H9 (cell line): ENCODE data around the gene CD58. TPM values are rescaled to one million over a fixed set of nuclear protein-coding genes. Genes with fewer than 3 reads are reported as not detected.

Experiments used
- DNase-seq: peaks from one replicate; pipeline ENCODE4 v3.0.0-alpha.2; 2017
- H2AFZ ChIP-seq: one replicate; pipeline ENCODE4 v1.6.1; 2013; ENCODE audit warnings: mild to moderate bottlenecking, low read length, control low read depth, moderate library complexity
- H2AK5ac ChIP-seq: 2 replicates; pipeline ENCODE4 v1.6.1; 2013; ENCODE audit warnings: low read length, control low read depth, mixed read lengths; ENCODE audit not compliant: insufficient read length
- H2BK120ac ChIP-seq: one replicate; pipeline ENCODE4 v1.6.1; 2013; ENCODE audit warnings: low read depth, mild to moderate bottlenecking, low read length, control low read depth, inconsistent platforms; ENCODE audit not compliant: poor library complexity, severe bottlenecking
- H2BK12ac ChIP-seq: 2 replicates; pipeline ENCODE4 v1.6.1; 2013; ENCODE audit warnings: low read length, control low read depth, mixed read lengths, low read depth; ENCODE audit not compliant: insufficient read length
- H2BK15ac ChIP-seq: 2 replicates; pipeline ENCODE4 v1.6.1; 2013; ENCODE audit warnings: low read depth, low read length, control low read depth
- H2BK20ac ChIP-seq: one replicate; pipeline ENCODE4 v1.6.1; 2013; ENCODE audit warnings: low read depth, mild to moderate bottlenecking, low read length, control low read depth, inconsistent platforms; ENCODE audit not compliant: poor library complexity, severe bottlenecking
- H2BK5ac ChIP-seq: 2 replicates; pipeline ENCODE4 v1.6.1; 2013; ENCODE audit warnings: low read length, control low read depth, mixed read lengths; ENCODE audit not compliant: insufficient read length
- H3K14ac ChIP-seq: 2 replicates; pipeline ENCODE4 v1.6.1; 2013; ENCODE audit warnings: low read length, control low read depth; ENCODE audit not compliant: insufficient read depth
- H3K18ac ChIP-seq: 2 replicates; pipeline ENCODE4 v1.6.1; 2013; ENCODE audit warnings: low read depth, mild to moderate bottlenecking, mixed read lengths, low read length, control low read depth; ENCODE audit not compliant: insufficient read length
- H3K23ac ChIP-seq: 2 replicates; pipeline ENCODE4 v1.6.1; 2013; ENCODE audit warnings: low read length, control low read depth, mixed read lengths, low read depth; ENCODE audit not compliant: insufficient read length
- H3K23me2 ChIP-seq: 2 replicates; pipeline ENCODE4 v1.6.1; 2013; ENCODE audit warnings: low read depth, mild to moderate bottlenecking, mixed read lengths, low read length, control low read depth; ENCODE audit not compliant: insufficient read length, poor library complexity, severe bottlenecking
- H3K27ac ChIP-seq: 2 replicates; pipeline ENCODE4 v1.5.1; 2013; ENCODE audit warnings: low read length, control low read depth, mixed read lengths, low read depth; ENCODE audit not compliant: insufficient read length
- H3K27me3 ChIP-seq: 2 replicates; pipeline ENCODE4 v1.6.1; 2013; ENCODE audit warnings: low read length, control low read depth, inconsistent platforms; ENCODE audit not compliant: insufficient read depth
- H3K4ac ChIP-seq: 2 replicates; pipeline ENCODE4 v1.6.1; 2013; ENCODE audit warnings: low read depth, mild to moderate bottlenecking, control low read depth, inconsistent platforms, low read length, moderate library complexity
- H3K4me1 ChIP-seq: 2 replicates; pipeline ENCODE4 v1.6.1; 2013; ENCODE audit warnings: low read length, control low read depth, inconsistent platforms; ENCODE audit not compliant: insufficient read depth
- H3K4me2 ChIP-seq: 2 replicates; pipeline ENCODE4 v1.6.1; 2013; ENCODE audit warnings: low read length, control low read depth, mixed read lengths; ENCODE audit not compliant: insufficient read length, insufficient read depth
- H3K56ac ChIP-seq: 2 replicates; pipeline ENCODE4 v1.6.1; 2013; ENCODE audit warnings: low read depth, mild to moderate bottlenecking, mixed read lengths, low read length, control low read depth; ENCODE audit not compliant: insufficient read length
- H3K79me1 ChIP-seq: 2 replicates; pipeline ENCODE4 v1.6.1; 2013; ENCODE audit warnings: low read depth, mild to moderate bottlenecking, moderate library complexity, low read length, control low read depth, inconsistent platforms; ENCODE audit not compliant: insufficient read depth, poor library complexity, severe bottlenecking
- H3K79me2 ChIP-seq: 2 replicates; pipeline ENCODE4 v1.6.1; 2013; ENCODE audit warnings: low read length, control low read depth, inconsistent platforms; ENCODE audit not compliant: insufficient read depth
- H3K9ac ChIP-seq: 2 replicates; pipeline ENCODE4 v1.6.1; 2013; ENCODE audit warnings: low read length, control low read depth, mixed read lengths; ENCODE audit not compliant: insufficient read length; ENCODE audit errors: extremely low read depth
- H3K9me3 ChIP-seq: one replicate; pipeline ENCODE4 v1.6.1; 2013; ENCODE audit warnings: low read depth, low read length, inconsistent platforms; ENCODE audit not compliant: control insufficient read depth
- H3T11ph ChIP-seq: one replicate; pipeline ENCODE4 v1.6.1; 2013; ENCODE audit warnings: mild to moderate bottlenecking, low read length, control low read depth, inconsistent platforms
- H4K20me1 ChIP-seq: one replicate; pipeline ENCODE4 v1.6.1; 2013; ENCODE audit not compliant: control insufficient read depth, insufficient read length, insufficient read depth
- H4K5ac ChIP-seq: 2 replicates; pipeline ENCODE4 v1.6.1; 2013; ENCODE audit warnings: low read depth, mild to moderate bottlenecking, mixed read lengths, low read length, control low read depth; ENCODE audit not compliant: insufficient read length
- H4K8ac ChIP-seq: replicated peaks from 2 replicates; pipeline ENCODE4 v1.6.1; 2013; ENCODE audit warnings: low read length, control low read depth, mixed read lengths, low read depth; ENCODE audit not compliant: insufficient read length
- H4K91ac ChIP-seq: 2 replicates; pipeline ENCODE4 v1.6.1; 2013; ENCODE audit warnings: low read depth, mild to moderate bottlenecking, moderate library complexity, mixed read lengths, low read length, control low read depth; ENCODE audit not compliant: insufficient read length
- H3K27ac Mint-ChIP-seq, 3 experiments: 2 replicates in 2 of 3; 3 replicates in 1 of 3; pipeline ENCODE4 v1.8.0; 2020 to 2021; ENCODE audit warnings: mixed read lengths in 3 of 3, mild to moderate bottlenecking in 1 of 3, moderate library complexity in 1 of 3
- H3K27me3 Mint-ChIP-seq: 2 replicates; pipeline ENCODE4 v1.8.0; 2021; ENCODE audit warnings: low read depth, mild to moderate bottlenecking, moderate library complexity, mixed read lengths
- H3K36me3 Mint-ChIP-seq, 3 experiments: 2 replicates in 2 of 3; 3 replicates in 1 of 3; pipeline ENCODE4 v1.8.0; 2020 to 2021; ENCODE audit warnings: low read depth in 3 of 3, mixed read lengths in 3 of 3; ENCODE audit not compliant: insufficient read depth in 1 of 3
- H3K4me1 Mint-ChIP-seq, 2 experiments: 2 replicates each; pipeline ENCODE4 v1.8.0; 2020; ENCODE audit warnings: mixed read lengths in 2 of 2
- H3K4me3 Mint-ChIP-seq, 2 experiments: 2 replicates in 1 of 2; 3 replicates in 1 of 2; pipeline ENCODE4 v1.8.0; 2020 to 2021; ENCODE audit warnings: mild to moderate bottlenecking in 2 of 2, mixed read lengths in 2 of 2, moderate library complexity in 1 of 2
- H3K9me3 Mint-ChIP-seq, 2 experiments: 2 replicates in 1 of 2; 3 replicates in 1 of 2; pipeline ENCODE4 v1.8.0; 2020; ENCODE audit warnings: mild to moderate bottlenecking in 2 of 2, mixed read lengths in 2 of 2, moderate library complexity in 1 of 2
- CTCF ChIP-seq: fragments of 200-600 bp; sonication (generic); conservative IDR thresholded peaks from 3 replicates; pipeline ENCODE4 v1.8.0; 2021; ENCODE audit warnings: antibody characterized with exemption, mild to moderate bottlenecking
- WGBS: extraction: QIAGEN DNeasy Blood & Tissue Kit; methylation state at CpG from one replicate; pipeline ENCODE4 v1.1.7; 2013; ENCODE audit warnings: missing lambda C conversion rate, low lambda C conversion rate, mixed read lengths; ENCODE audit not compliant: insufficient read length; ENCODE audit errors: extremely low coverage; 5-methylcytosine and 5-hydroxymethylcytosine counted together
- total RNA-seq: library from RNA; stranded (reverse); gene quantifications from 2 replicates; pipeline ENCODE4 v1.2.1, GENCODE V29; 2021

CD58 gene
- total RNA-seq, 1 experiment from 2014 or later = 4.3 TPM

- 0 out of 2 replicates have a peak, but pooled peaks cover 2% of the 10 kb centered on the region for H3K79me2 ChIP-seq
- H3K9ac ChIP-seq = no peak overlapping the region
- Mint-ChIP-seq H3K4me3 (no peak overlapping the region), H3K9me3 (peaks cover 20 to 21% of the 10 kb centered on the region in 2 experiments), H3K4me1 (peaks cover 0 to 3% of the 10 kb centered on the region in 2 experiments; a peak in 2 of 4 replicates), H3K36me3 (peaks cover 11 to 22% (median 21%) of the 10 kb centered on the region in 3 experiments), H3K27ac (no peak overlapping the region), H3K27me3 (no peaks in the 10 kb centered on the region)
- no peaks in the 10 kb centered on the region for H3K27me3 ChIP-seq
- H4K20me1 ChIP-seq = no peaks in the 10 kb centered on the region
- no peak overlapping the region for H4K91ac ChIP-seq
- no peak overlapping the region for H2AFZ ChIP-seq
- DNase-seq = no peak
- no peaks in the 10 kb centered on the region for H3K9me3 ChIP-seq
- H3K18ac ChIP-seq = no peak overlapping the region
- WGBS = 100% methylated on average over 1 of the region's 4 CpGs
- H3K23ac ChIP-seq = no peak overlapping the region
- no peak overlapping the region for H3K4me2 ChIP-seq
- H4K5ac ChIP-seq = no peak overlapping the region
- no peaks in the 10 kb centered on the region for H3K4me1 ChIP-seq
- H3K4ac ChIP-seq = no peak overlapping the region
- H2BK15ac ChIP-seq = no peak overlapping the region
- H3K23me2 ChIP-seq = no peaks in the 10 kb centered on the region
- no peak overlapping the region for H2BK12ac ChIP-seq
- H3K56ac ChIP-seq = no peak overlapping the region
- TF ChIP-seq CTCF = no peak
- no peak overlapping the region for H4K8ac ChIP-seq
- H3T11ph ChIP-seq = no peak overlapping the region
- no peaks in the 10 kb centered on the region for H3K79me1 ChIP-seq
- H2BK120ac ChIP-seq = no peak overlapping the region
- H2AK5ac ChIP-seq = no peak overlapping the region
- H2BK20ac ChIP-seq = no peak overlapping the region
- no peak overlapping the region for H3K27ac ChIP-seq
- no peak overlapping the region for H3K14ac ChIP-seq
- no peak overlapping the region for H2BK5ac ChIP-seq
Observed at GRCh38 chr1:116560704-116561490, 9.9 kb downstream of the CD58 start.
